GM23338 (cell line): ENCODE results near the gene SH3RF2.

Experiments used
- CREB1 ChIP-seq: fragments of 250-450 bp; sonication (Bioruptor Pico); IDR thresholded peaks from 2 replicates; pipeline ENCODE4 v1.5.0; 2020; ENCODE audit warnings: low read depth, mild to moderate bottlenecking, moderate library complexity
- EZH2 ChIP-seq: fragments of 200-600 bp; sonication (generic); IDR thresholded peaks from one replicate; pipeline ENCODE4 v1.8.0; 2017; ENCODE audit warnings: antibody characterized with exemption, mild to moderate bottlenecking, low read depth; ENCODE audit not compliant: unreplicated experiment
- EZH2phosphoT487 ChIP-seq: fragments of 200-600 bp; sonication (generic); IDR thresholded peaks from one replicate; pipeline ENCODE4 v1.8.1; 2018; ENCODE audit warnings: antibody characterized with exemption; ENCODE audit not compliant: unreplicated experiment
- JUNB ChIP-seq: IDR thresholded peaks from one replicate; pipeline ENCODE4 v1.6.1; 2016; ENCODE audit warnings: antibody characterized with exemption; ENCODE audit not compliant: unreplicated experiment
- NANOG ChIP-seq: IDR thresholded peaks from 2 replicates; pipeline ENCODE4 v1.6.1; 2016; ENCODE audit warnings: antibody characterized with exemption, borderline replicate concordance
- POLR2AphosphoS5 ChIP-seq: IDR thresholded peaks from 2 replicates; pipeline ENCODE4 v1.6.1; 2016; ENCODE audit warnings: antibody characterized with exemption, low read depth
- ZNF331 ChIP-seq: fragments of 250-450 bp; sonication (Bioruptor Pico); IDR thresholded peaks from 2 replicates; pipeline ENCODE4 v1.5.0; 2020; ENCODE audit warnings: low read depth, mild to moderate bottlenecking, moderate library complexity
- TF ChIP-seq, protein P1 (sequence below), 2 experiments: fragments of 200-600 bp in 1 of 2; sonication (generic) in 1 of 2; conservative IDR thresholded peaks; 2 replicates each; pipeline versions ENCODE4 v1.5.1 to v1.6.1; 2016 to 2017; ENCODE audit warnings: antibody characterized with exemption in 2 of 2, low read depth in 2 of 2, mild to moderate bottlenecking in 2 of 2, moderate library complexity in 1 of 2
- TF ChIP-seq, protein P2 (sequence below): IDR thresholded peaks from one replicate; pipeline ENCODE4 v1.6.1; 2018; ENCODE audit warnings: antibody characterized with exemption; ENCODE audit not compliant: unreplicated experiment

DNA sequence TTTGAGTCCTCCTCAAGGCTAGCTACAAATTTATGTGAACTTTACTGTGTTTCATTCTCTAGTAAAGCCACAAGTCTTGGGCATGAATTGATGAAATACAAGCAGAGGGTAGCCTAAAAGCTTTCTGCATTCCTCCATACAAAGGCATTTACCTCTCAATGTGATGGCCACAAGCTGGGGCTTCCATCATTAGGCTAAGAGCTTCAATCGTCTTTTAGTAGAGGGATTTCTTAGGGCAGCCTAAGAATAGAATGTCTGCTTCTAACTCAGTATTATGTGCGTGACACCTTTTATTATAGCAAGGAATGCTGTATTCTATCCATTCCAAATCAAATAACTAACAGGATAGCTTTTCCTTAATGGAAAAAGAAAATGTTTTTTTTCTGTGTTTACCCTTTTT is 165.3 kb downstream of the SH3RF2 start:
- TF ChIP-seq POLR2AphosphoS5 = no peak
- TF ChIP-seq, protein P1, sequence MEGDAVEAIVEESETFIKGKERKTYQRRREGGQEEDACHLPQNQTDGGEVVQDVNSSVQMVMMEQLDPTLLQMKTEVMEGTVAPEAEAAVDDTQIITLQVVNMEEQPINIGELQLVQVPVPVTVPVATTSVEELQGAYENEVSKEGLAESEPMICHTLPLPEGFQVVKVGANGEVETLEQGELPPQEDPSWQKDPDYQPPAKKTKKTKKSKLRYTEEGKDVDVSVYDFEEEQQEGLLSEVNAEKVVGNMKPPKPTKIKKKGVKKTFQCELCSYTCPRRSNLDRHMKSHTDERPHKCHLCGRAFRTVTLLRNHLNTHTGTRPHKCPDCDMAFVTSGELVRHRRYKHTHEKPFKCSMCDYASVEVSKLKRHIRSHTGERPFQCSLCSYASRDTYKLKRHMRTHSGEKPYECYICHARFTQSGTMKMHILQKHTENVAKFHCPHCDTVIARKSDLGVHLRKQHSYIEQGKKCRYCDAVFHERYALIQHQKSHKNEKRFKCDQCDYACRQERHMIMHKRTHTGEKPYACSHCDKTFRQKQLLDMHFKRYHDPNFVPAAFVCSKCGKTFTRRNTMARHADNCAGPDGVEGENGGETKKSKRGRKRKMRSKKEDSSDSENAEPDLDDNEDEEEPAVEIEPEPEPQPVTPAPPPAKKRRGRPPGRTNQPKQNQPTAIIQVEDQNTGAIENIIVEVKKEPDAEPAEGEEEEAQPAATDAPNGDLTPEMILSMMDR (conservative IDR thresholded peaks at IDR 0.05; ENCODE audit: low read depth in 2 of 2) = no peak
- TF ChIP-seq JUNB = no peak
- no peak for TF ChIP-seq EZH2phosphoT487
- TF ChIP-seq CREB1 (CRISPR knock-in tag) = no peak
- TF ChIP-seq, protein P2, sequence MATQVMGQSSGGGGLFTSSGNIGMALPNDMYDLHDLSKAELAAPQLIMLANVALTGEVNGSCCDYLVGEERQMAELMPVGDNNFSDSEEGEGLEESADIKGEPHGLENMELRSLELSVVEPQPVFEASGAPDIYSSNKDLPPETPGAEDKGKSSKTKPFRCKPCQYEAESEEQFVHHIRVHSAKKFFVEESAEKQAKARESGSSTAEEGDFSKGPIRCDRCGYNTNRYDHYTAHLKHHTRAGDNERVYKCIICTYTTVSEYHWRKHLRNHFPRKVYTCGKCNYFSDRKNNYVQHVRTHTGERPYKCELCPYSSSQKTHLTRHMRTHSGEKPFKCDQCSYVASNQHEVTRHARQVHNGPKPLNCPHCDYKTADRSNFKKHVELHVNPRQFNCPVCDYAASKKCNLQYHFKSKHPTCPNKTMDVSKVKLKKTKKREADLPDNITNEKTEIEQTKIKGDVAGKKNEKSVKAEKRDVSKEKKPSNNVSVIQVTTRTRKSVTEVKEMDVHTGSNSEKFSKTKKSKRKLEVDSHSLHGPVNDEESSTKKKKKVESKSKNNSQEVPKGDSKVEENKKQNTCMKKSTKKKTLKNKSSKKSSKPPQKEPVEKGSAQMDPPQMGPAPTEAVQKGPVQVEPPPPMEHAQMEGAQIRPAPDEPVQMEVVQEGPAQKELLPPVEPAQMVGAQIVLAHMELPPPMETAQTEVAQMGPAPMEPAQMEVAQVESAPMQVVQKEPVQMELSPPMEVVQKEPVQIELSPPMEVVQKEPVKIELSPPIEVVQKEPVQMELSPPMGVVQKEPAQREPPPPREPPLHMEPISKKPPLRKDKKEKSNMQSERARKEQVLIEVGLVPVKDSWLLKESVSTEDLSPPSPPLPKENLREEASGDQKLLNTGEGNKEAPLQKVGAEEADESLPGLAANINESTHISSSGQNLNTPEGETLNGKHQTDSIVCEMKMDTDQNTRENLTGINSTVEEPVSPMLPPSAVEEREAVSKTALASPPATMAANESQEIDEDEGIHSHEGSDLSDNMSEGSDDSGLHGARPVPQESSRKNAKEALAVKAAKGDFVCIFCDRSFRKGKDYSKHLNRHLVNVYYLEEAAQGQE = no peak
- no peak for TF ChIP-seq ZNF331
- TF ChIP-seq EZH2 = no peak
- TF ChIP-seq NANOG = no peak
